Stimulated activated CD4-positive, alpha-beta T cell treated with anti-CD3 and anti-CD28 coated beads, Interleukin-12 subunit alpha, Interleukin-12 subunit beta, amount 100 ng/mL, for 48 hours (primary cell): ENCODE results near the gene KLF15.
A peak's percentile ranks its signal among the peaks of the same experiment; 100 is the strongest.

Experiments
- DNase-seq, 3 donors: peaks; one replicate each; pipeline ENCODE4 v3.0.0-alpha.2; 2020; ENCODE audit warnings: low read depth in 2 of 3, low spot score in 1 of 3

Gene KLF15

DNA sequence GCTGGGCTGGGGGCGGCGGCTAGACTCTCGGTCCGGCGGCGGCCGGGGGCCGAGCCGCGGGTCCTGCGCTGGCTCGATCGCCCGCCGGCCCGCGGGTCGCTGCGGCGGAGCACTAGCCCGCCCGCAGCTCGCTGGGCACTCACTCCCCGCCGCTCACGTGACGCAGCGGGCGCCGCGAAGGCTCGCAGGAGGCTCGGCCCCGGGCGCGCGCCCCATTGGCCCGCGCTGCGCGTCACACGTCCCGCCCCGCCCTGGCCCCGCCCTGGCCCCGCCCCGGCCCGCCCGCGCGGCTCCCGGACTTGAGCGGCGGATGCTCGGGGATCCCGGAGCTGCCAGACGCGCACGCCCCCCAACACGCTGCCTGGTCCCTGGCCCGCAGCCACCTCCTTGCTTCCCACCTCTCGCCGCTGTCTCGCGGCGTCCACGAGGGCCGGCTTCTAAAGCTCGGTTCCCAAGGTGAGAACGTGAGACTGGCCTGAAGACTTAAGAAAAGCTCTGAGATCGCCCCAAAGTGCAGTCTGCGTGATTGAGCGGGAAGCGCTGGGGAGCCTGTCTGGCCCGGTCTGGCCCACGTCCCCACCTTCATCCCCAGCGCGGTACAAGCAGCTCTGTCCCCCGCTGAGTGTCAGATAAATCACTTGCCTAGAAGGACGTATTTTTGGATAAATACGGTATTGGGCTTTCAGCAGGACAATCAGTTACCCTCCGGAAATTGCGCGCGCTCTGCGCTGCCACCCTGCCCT is at the start of gene KLF15:
Gene KLF15, minus strand, starts transcription at position 114 of the 743 bp plus-strand sequence. CDS start 4,486 bp downstream, outside the sequence.
- peak; percentile 47 to 76 (median 66) for DNase-seq

DNA sequence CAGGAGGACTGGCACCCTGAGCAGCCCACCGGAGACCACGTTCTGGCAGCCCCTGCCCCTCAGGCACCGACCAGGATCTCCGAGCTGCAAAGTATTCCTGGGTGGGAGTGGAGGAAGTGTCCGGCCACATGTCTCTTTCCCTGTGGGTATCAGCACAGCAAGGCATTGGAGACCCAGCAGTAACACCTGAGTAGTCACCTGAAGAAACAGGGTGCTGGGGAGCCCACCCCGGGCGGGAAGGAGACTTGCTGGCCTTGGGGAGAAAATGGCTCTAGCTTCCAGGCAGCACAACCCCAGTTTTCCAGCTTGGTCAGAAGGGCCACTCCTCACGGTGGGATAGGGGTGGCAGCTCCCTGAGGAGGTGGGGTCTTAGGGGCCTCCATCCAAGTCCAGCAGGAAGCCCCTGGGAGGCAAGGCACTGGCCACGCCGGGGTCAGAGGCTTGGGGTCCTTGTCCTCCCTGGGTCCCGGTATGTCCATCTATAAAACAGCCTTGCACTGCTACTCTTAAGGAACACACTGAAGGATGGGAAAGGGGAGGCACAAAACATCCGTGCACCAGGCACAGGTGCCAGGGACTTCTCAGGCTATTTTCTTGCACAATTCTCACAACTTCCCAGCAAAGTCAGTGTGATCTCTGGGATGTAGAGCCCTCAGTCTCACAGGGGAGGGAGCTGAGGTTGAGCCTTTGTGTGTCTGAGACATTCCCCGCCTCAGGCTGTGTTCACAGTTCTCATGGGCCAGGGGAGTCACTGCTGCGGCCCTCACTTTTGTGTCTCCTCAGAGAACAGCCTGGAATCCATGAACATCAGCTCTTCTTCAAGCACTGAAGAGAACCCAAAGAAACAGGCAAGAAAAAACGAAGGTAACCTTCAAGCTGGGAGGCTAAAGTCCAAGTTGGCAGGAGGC is 49.4 kb upstream of the KLF15 start:
- DNase-seq: no peak

DNA sequence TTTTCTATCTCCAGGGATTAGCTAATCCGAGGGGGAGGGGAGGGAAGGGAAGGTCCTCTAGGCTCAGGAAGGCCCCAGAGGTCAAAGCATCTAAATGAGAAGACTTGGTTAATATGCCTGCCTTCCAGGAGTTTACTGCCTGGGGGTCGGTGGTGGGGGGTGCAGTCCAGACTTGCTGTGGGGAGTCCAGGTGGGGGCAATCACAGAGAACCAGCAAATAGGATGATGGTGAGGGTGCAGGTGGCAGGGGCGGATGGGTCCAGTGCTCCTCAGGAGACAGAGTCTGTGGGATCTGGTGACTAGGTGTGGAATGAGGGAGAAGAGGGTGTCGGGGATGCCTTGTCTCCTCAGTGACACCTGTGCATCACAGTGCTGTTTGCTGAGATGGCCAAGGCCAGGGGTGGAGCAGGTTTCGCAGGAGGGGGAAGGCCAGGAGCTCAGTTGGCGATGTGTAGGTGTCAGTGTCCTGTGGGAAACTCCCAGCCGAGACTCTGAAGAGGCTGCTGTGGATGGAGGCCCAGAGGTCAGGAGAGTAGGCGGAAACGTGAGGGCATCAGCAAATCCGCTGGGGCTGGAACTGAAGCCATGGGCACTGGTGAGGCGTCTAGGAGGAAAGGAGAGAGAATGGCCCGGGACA is 45.6 kb upstream of the KLF15 start:
- no peak for DNase-seq

DNA sequence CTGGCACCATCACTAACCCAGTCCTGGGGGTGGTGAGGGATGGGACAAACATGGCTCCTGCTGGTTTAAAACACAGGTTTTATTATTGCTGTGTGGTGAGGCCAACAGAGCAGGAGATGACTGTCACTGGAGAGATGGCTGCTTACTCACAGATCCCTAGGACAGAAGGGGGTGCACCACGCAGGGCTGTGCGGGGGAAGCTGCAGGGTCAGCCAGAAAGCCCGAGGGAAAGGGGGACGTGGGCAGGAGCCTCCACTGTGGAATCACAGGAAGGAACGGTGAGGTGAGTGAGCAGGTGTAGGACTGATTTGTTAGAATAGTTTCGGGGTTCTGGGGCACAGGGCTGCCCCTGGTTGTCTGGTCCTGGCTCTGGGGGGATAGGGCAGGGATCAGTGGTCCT is 45.0 kb upstream of the KLF15 start:
- DNase-seq: no peak

DNA sequence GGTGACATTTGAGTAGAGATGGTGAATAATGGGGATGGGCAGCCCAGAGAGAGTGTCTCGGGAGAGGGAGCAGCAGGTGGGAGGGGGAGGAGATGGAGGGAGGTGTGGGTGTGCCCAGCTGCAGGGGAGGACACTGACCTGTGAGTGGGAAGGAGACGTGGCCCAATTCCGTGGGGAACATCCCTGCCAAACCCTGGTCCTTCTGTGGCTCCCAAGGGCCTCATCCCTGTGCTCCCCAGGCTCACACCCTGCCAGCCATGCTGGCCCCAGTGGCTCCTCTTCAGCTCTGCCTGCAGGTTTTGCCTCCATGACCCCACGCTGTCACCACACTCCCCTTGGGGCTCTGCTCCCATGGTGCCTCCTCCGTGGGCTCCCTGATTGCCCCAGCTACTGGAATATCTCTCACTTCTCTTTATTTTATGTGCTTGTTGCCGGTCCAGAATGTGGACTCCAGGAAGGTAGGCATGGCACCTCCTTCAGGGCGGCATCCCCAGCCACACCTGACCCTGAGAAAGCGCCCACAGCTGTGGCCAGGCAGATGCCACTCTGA is 44.5 kb upstream of the KLF15 start:
- no peak for DNase-seq

DNA sequence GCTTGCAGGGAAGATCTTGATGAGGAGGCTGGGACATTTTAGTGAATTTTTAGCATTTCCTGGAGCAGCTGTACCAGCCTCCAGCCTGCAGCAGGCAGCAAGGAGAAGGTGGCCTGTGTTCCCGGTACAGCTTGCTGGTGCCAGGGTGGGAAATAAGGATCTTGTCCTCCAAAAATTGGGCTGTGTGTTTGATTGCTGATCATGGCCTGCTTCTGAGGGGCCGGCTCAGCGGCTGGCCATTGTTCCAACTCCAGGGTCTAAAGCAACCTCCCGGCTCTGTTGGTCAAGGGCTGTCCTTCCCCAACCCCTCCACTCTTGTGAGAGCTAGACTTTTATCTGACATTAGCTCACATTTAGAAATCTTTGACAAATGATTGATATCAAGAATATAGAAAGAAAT is 42.5 kb upstream of the KLF15 start:
- DNase-seq: no peak

DNA sequence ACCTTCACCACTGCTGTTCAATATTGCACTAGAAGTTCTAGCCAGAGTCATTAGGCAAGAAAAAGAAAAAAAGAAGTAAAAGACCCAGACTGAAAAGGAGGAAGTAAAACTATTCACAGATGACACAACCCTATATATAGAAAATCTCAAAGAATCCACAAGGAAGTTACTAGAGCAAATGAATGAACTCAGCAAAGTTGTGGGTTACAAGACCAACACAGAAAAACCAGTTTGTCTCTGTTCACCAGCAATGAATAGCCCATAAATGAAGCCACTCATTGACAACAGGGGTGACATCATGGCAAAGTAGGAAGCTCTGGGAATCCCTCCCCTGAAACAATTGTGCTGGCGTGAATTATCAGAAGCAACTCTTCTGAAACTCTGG is 42.1 kb upstream of the KLF15 start:
- no peak for DNase-seq

DNA sequence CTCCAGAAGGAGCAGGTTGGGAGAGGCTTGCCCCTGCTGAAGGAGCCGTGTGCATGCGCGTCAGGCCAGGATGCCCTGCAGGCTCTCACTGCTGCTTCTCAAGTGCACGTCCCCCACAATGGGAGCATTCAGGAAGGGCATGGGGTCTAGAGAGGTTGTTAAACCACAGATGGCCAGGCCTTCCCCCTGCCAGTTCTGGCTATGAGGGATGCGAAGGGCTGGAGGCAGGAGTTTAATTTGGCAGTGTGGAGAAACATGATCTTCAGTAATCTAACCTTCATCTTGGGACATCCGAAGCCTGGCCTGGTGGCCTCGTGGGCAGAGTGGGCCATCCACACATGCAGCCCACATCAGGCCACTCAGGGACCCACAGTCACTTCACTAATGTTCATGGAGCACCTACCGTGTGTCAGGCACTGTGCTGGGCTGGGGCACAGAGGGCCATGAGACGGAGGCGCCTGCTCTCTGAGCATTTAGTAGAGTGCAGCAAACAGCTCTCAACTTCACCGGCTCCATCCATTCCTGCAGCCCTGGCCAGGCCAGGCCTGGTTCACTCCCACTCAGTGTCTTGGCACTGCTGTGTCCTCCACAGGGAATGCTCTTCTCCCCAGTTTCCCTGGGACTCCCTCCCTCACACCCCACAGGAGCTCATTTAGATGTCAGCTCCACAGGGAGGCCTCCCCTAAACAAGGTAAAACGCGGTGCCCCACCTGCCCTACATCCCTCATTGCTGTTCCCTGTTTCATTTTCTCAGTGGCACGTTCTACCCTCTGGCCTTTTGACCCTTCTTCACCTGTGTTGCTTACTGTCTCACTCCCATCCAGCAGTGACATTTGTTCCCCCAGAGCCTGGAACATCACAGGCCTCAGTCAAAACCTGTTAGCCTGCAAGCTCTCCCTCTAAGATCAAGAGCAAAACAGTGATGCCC is 41.5 kb upstream of the KLF15 start:
- no peak for DNase-seq

DNA sequence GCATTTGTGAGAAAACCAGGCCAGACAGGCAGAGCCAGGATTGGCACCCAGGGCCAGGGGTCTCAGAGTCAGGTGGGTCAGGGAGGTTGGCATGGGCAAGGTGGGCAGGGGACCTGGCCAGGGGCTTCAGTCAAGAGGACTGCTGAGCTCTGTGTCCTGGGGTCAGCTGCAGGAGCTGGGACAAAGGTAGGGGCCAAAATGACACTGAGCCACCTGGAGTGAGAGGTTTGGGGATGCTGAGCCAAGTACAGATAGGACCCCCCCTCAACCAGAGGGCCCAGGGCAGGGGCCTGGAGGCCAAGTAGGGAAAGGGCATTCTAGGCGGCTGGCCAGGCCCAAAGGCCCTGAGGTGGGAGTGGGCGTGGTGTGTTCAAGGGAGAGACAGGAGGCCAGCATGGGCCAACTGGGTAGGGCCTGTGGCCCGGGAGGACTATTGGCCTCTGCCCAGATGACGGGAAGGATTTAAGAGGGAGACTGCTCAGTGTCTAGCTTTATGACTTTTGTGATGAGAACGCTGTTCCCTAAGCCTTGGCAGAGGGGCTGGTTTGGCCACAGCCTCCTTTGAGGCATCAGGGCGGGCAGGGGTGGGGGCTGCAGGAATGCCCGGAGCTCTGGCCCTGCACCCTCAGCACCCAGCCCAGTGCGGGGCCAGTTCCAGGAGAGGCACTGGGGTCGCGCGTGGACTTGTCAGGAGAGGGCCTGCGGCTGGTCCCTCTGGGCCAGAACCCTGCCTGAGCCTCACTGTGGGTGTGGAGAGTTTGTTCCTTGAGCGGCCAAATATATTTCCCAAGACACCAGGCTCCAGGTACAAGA is 40.6 kb upstream of the KLF15 start:
- DNase-seq: no peak

DNA sequence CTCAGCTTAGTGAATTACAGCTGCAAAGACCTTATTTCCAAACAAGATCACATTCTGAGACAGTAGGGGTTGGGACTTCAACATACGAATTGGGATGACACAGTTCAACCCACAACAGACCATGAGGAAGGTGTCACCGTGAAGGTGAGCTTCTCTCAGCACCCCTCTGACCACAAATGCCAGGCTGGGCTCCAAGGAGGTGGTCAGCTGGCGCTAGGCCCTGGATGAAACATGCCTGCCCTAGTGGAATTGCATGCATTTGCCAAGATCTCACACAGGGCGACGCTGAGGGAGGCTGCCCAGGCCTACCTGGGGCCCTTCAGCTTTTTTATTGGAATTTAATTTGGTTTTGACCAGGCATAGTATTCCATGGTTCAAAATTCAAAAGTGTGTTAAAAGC is 39.3 kb upstream of the KLF15 start:
- DNase-seq: no peak

DNA sequence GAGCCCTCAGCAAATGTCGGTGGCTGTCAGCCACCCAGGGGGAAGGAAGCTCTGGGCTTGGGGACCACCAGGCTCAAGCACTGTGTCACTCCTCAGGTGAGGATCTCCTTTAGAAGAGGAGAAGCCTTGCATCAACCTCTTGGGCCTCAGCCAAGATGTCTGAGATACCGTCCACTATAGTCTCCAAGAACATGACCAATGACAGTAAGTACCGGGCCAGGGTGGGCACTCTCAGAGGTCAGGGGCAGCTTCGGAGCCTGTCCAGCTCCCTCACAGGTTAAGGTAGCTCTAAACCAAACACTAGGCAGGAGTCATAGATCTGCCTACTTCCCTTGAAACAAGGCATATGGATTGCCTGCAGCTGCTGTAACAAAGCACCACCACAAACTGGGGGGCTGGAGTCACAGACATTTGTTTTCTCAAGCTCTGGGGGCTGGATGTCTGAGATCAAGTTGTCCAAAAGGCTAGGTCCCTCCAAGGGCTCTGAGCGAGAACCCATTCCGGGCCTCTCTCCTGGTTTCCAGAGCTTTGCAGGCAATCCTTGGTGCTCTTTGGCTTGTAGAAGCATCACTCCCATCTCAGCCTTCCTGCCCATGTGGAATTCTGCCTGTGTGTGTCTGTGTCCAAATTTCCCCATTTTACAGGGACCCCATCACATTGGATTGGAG is 38.8 kb upstream of the KLF15 start:
- no peak for DNase-seq

DNA sequence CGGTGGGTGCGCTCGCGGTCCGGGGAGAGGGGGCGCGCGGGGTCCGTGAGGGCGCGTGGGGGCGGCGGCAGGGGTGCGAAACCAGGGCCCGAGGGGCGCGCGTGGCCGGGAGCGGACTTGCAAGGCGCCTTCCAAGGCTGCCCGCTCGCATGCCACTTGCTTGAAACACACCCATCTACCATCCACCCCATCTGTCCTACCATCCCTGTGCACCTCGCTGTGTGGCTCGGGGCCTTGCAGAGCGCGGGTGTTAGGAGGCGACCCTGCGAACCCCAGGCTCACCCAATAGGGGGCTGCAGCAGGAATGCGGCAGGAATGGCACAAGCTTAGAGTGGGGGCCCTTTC is 37.7 kb upstream of the KLF15 start:
- no peak for DNase-seq

DNA sequence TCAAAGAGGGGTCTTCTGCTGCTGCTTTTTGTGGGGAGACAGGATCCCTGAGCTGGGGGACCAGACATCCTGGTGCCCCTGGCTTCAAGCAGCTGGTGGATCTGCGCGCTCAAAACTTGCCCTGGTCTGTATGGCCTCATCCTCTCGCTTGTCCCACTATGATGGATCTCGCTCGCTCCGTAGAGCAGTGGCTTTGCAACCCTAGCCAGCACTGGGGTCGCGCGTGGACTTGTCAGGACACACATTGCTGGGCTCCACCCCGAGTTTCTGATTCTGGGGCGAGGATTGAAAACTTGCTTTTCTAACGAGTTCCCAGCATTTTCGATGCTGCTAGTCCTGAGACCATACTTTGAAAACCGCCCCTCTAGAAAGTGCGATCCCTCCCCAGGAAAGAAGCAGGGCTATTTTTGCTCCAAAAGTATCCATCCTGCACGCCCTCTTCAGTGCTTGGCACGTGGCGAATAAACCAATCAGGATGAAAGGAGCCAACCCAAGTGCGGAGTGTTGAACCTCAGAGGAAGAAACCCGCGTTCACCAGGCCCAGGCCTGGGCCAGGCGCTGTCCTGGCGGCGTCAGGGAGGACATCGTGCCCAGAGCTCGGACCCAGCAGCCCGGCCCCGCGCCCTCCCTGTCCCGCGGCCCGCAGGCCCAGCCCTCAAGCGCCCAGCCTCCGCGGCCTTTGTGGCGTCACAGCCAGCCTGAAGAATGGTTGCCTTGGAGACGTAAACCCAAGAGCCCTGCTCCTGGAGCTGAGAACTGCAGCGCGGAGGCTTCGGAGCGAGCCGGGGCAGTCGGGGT is 37.2 kb upstream of the KLF15 start, which contains the start of gene CFAP100:
Gene CFAP100, plus strand, starts transcription at position 731 of the 798 bp plus-strand sequence. CDS start 1,092 bp downstream, outside the sequence.
- no peak for DNase-seq

DNA sequence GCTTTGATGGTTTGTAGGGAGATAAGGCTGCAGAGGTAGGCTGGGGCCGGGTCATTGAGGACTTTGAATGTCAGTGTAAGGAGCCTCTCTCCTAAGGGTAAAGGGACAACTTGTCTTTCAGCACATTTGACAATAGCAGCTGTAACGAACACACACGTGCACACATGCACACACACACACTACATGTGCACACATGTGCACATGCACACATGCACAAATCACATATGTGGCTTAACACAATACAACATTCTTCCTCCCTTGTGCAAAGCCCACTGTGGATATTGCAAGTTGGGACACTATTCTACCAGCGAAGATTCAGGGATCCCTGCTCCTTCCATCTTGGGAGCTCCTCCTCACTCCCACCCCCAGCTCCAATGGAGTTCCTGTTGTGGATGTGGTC is 36.4 kb upstream of the KLF15 start:
- no peak for DNase-seq

DNA sequence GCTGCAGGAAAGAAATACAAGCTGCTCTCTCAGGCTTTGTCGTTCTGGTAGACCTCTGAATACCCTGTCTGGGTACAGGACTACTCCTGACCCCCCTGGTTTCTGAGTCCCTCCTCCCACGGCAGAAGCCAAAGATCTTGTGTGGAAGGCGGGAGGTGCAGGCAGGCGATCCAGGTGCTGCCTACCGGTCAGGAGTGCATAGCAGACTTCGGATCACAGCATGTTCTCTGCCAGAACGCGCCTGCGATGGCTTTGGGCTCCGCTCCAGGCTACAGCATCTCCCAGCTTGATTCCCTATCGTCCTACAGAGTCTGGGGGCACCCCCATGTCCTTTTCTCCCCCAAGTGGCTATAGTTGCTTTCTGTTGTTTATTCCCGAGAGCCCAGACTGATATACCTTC is 35.0 kb upstream of the KLF15 start:
- no peak for DNase-seq

DNA sequence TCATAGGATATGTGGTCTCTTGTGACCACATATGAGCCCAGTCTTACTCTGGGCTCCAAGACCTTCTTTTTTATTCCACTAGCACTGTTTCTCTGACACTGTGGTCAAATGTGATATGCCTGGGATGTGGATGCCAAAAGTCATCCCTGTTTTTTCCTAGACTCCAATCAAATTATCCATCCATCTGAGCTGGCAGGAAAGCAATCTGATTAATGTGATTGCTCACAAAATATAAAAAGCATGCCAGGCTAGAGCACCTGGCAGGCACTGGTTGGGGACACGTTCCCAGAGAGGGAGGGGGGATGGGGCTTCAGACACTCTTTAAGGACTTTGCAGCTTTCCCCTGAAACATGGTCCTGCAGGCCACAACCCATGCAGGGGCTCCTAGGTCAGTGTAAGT is 34.4 kb upstream of the KLF15 start:
- DNase-seq: no peak

DNA sequence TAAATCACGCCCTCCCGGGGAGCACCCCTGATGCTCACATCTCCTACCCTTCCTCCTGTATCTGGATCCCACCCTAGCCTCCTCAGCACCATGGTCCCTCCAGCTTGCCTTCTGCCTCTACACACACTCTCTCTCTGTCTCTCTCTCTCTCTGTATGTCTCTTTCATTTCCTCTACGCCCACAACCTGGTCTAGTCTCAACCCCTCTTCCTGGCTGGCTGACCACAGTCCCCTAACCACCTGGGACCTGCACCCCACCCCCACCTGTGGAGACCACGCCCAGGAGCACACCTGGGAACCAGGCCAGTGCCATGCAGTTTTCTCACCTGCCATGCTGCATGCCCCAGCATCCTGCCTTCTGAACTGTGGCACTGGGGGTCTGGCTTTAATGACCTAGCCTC is 33.5 kb upstream of the KLF15 start:
- DNase-seq: no peak

DNA sequence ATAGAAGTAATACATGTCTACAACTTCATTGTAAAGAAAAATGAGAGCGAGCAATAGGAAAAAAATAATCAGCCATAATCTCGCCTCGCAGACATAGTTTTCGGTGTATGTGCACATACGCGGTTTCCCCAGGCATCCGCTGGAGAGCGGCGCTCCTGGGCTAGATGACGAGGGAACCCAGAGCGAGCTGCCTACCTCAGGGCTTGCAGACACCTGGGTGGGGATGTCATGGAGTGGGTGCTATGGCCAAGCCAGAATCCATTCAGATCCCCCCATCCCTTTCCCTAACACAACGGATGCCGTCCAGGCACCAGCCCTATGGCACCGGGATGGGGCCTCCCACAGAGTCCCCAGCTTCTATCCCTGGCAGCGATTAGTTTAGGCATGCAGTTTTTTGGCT is 33.0 kb upstream of the KLF15 start:
- DNase-seq: no peak
